MM.1S (cell line): Measurements from ENCODE around the gene RNF6.

Source experiments
- CTCF ChIP-seq: fragments of 300-600 bp; sonication (generic); IDR thresholded peaks from 2 replicates; pipeline ENCODE4 v1.5.1; 2016; ENCODE audit warnings: antibody characterized with exemption, low read length, mixed read lengths
- EZH2 ChIP-seq: fragments of 300-600 bp; sonication (generic); optimal IDR thresholded peaks from 2 replicates; pipeline ENCODE3; 2017; ENCODE audit warnings: low read depth, mild to moderate bottlenecking, antibody characterized with exemption, low read length, mixed read lengths
- EZH2phosphoT487 ChIP-seq: fragments of 300-600 bp; sonication (generic); IDR thresholded peaks from 2 replicates; pipeline ENCODE4 v1.6.1; 2018; ENCODE audit warnings: antibody characterized with exemption, low read length

- no peak for TF ChIP-seq EZH2
- no peak for TF ChIP-seq CTCF
- TF ChIP-seq EZH2phosphoT487, result no peak
These were observed 754 bp downstream of the RNF6 start for GRCh38 chr13:26221399-26221720.
